ENCODE data around the gene NPC1. TPM values are rescaled to one million over a fixed set of nuclear protein-coding genes. Genes with fewer than 3 reads are reported as not detected.

Gene NPC1
- total RNA-seq, 2 donors from 2014 or later, result 43.6 to 44.9 TPM

DNA sequence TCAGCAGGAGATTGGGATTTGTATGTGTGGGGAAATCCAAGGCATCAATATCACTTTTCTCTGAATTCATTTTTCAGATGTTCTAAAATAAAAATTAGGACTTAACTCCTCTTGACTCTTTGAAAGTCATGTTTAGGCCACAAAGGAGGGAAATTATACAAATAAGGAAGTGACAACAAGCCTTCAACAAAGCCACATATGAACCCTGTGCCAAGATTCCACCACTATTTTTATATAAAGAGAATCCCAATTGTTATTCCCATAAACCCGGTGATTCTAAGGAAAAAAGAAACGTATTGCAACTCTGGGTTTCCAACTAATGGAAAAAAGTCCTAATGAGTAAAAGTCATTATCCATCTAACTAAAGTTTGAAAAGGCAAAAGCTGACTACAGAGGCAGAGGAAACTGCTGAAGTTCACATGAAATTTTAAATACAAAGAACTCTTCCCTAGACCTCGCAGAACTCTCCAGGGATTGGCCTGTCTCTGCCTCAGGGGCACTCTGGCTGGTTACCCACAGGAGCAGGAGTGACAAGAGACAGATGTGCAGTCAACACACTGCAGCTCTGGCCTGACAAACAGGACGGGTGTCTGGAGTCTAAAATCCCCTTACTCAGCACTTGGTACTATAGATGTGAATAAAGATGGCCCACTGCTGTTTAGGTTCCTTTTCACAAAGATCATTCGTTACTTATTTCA, 11.5 kb downstream of the NPC1 start:
- H3K9me3 ChIP-seq (ENCODE audit: control insufficient read depth, low read length), result no peaks in the 10 kb centered on the region
- Mint-ChIP-seq H3K27ac (peak overlapping the region; percentile 72), H3K9me3 (peaks cover 2% of the 10 kb centered on the region), H3K36me3 (ENCODE audit: low read depth) (peaks cover 43% of the 10 kb centered on the region), H3K4me3 (no peak overlapping the region), H3K4me1 (peaks cover 13% of the 10 kb centered on the region), H3K27me3 (ENCODE audit: insufficient read depth) (no peaks in the 10 kb centered on the region)
- peaks cover 47% of the 10 kb centered on the region for H3K36me3 ChIP-seq (ENCODE audit: control insufficient read depth, insufficient read depth, low read length)
- TF ChIP-seq, protein P1, sequence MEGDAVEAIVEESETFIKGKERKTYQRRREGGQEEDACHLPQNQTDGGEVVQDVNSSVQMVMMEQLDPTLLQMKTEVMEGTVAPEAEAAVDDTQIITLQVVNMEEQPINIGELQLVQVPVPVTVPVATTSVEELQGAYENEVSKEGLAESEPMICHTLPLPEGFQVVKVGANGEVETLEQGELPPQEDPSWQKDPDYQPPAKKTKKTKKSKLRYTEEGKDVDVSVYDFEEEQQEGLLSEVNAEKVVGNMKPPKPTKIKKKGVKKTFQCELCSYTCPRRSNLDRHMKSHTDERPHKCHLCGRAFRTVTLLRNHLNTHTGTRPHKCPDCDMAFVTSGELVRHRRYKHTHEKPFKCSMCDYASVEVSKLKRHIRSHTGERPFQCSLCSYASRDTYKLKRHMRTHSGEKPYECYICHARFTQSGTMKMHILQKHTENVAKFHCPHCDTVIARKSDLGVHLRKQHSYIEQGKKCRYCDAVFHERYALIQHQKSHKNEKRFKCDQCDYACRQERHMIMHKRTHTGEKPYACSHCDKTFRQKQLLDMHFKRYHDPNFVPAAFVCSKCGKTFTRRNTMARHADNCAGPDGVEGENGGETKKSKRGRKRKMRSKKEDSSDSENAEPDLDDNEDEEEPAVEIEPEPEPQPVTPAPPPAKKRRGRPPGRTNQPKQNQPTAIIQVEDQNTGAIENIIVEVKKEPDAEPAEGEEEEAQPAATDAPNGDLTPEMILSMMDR (conservative IDR thresholded peaks at IDR 0.05), result no peak
- no peak overlapping the region for H3K27ac ChIP-seq (ENCODE audit: low read depth, low read length)
- 87 to 100% methylated on average over 1 to 5 of the region's 5 CpGs for WGBS, 2 experiments (ENCODE audit: insufficient coverage in 1 of 2, insufficient read length in 1 of 2)
- no peak overlapping the region for H3K9ac ChIP-seq (ENCODE audit: extremely low read depth, low read length, poor library complexity, severe bottlenecking)
- H3K27me3 ChIP-seq (ENCODE audit: control insufficient read depth, insufficient read depth, low read length, poor library complexity, severe bottlenecking), result no peaks in the 10 kb centered on the region
- no peaks in the 10 kb centered on the region for H3K4me1 ChIP-seq (ENCODE audit: control insufficient read depth, insufficient read depth, low read length)
- H3K4me3 ChIP-seq (ENCODE audit: low read length), result no peak overlapping the region
- DNase-seq, result no peak

DNA sequence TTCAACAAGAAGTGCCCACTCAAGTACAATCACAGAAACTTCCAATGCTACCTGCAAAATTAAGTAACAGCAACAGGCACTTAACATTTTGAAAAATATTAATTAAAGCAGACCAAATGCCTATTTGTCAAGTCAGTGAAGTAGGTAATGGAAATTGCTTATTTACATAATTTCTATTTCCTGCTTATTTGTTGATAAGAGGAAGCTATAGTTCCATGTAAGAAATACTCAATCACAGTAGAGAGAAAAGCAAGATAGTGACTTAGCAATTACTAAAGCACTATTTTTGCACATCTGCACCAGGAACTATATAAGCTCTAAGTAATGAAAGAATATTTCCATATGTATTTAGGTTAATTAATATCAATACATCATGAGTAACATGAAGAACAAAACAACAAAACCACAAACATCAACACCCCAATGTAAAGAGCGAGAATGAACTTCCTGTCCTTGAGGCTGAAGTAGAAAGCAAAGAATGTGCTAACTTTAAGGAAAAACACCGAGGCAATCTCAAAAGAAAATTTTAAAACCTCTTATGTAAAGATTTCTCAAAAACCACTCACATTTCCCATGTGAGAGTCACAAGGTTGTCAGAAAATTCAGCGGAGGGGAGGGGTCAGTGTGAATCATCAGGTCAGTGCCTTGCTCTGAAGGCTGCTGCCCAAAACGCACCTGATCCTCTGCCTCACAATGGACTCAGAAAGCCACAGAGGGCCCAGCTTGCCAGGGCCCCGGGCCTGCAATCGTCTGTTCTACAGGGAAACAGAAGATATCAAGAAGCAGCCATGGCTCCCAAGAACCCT, 12.5 kb downstream of the NPC1 start:
- Histone ChIP-seq H3K9me3 (ENCODE audit: control insufficient read depth, low read length) (no peaks in the 10 kb centered on the region), H3K27ac (ENCODE audit: low read depth, low read length) (no peak overlapping the region), H3K27me3 (ENCODE audit: control insufficient read depth, insufficient read depth, low read length, poor library complexity, severe bottlenecking) (no peaks in the 10 kb centered on the region), H3K9ac (ENCODE audit: extremely low read depth, low read length, poor library complexity, severe bottlenecking) (no peak overlapping the region), H3K4me3 (ENCODE audit: low read length) (no peak overlapping the region), H3K36me3 (ENCODE audit: control insufficient read depth, insufficient read depth, low read length) (peaks cover 56% of the 10 kb centered on the region), H3K4me1 (ENCODE audit: control insufficient read depth, insufficient read depth, low read length) (no peaks in the 10 kb centered on the region)
- peaks cover 13% of the 10 kb centered on the region for H3K4me1 Mint-ChIP-seq
- no peak overlapping the region for H3K4me3 Mint-ChIP-seq
- H3K9me3 Mint-ChIP-seq, result peaks cover 2% of the 10 kb centered on the region
- peaks cover 50% of the 10 kb centered on the region for H3K36me3 Mint-ChIP-seq (ENCODE audit: low read depth)
- peak; percentile 73 for DNase-seq
- peak overlapping the region; percentile 67 for H3K27ac Mint-ChIP-seq
- WGBS, 2 experiments (ENCODE audit: insufficient coverage in 1 of 2, insufficient read length in 1 of 2), result 64% methylated on average over 6 of the region's 6 CpGs; no CpG with 5 or more reads in 1 of the 2 experiments
- TF ChIP-seq, protein P1 (conservative IDR thresholded peaks at IDR 0.05), result no peak
- H3K27me3 Mint-ChIP-seq (ENCODE audit: insufficient read depth), result no peaks in the 10 kb centered on the region

DNA sequence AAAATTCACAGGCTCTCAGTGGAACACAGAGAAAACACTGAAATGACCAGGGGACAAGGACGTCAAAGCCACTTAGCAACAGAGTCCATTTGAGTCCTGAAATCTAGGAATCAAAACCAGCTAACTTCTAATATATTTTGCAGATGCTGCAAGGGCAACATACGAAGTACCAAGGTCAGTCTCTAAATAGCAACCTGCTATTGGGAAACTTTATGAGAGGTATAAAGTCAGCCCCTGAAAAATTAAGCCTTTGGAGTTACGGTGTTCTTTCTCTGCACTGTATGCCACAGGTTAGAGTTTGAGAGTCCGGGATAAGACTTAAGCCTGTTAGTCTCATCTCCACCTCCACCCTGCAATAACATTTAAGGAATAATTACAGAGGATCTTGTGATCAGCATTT, 13.3 kb downstream of the NPC1 start:
- Histone ChIP-seq H3K9me3 (ENCODE audit: control insufficient read depth, low read length) (no peaks in the 10 kb centered on the region), H3K9ac (ENCODE audit: extremely low read depth, low read length, poor library complexity, severe bottlenecking) (no peak overlapping the region), H3K4me1 (ENCODE audit: control insufficient read depth, insufficient read depth, low read length) (no peaks in the 10 kb centered on the region), H3K27me3 (ENCODE audit: control insufficient read depth, insufficient read depth, low read length, poor library complexity, severe bottlenecking) (no peaks in the 10 kb centered on the region), H3K27ac (ENCODE audit: low read depth, low read length) (no peak overlapping the region), H3K4me3 (ENCODE audit: low read length) (no peak overlapping the region), H3K36me3 (ENCODE audit: control insufficient read depth, insufficient read depth, low read length) (peaks cover 64% of the 10 kb centered on the region)
- no peaks in the 10 kb centered on the region for H3K9me3 Mint-ChIP-seq
- H3K4me1 Mint-ChIP-seq, result peaks cover 13% of the 10 kb centered on the region
- WGBS, 2 experiments (ENCODE audit: insufficient coverage in 1 of 2, insufficient read length in 1 of 2), result 94 to 100% methylated on average over 3 to 4 of the region's 4 CpGs
- H3K27me3 Mint-ChIP-seq (ENCODE audit: insufficient read depth), result no peaks in the 10 kb centered on the region
- H3K27ac Mint-ChIP-seq, result no peak overlapping the region
- H3K36me3 Mint-ChIP-seq (ENCODE audit: low read depth), result peaks cover 49% of the 10 kb centered on the region
- DNase-seq, result no peak
- TF ChIP-seq, protein P1 (conservative IDR thresholded peaks at IDR 0.05), result no peak
- no peak overlapping the region for H3K4me3 Mint-ChIP-seq

All from endodermal cell (in vitro differentiated cells).